GM12878 (cell line): ENCODE measurements around the gene DRAP1. TPM values are rescaled to one million over a fixed set of nuclear protein-coding genes. Genes with fewer than 3 reads are reported as not detected.

ENCODE experiments used
- ATAC-seq: fragments of 200-7000 bp; cut with Tn5 transposase; 3 replicates; pipeline ENCODE4 v1.9.1; 2020; ENCODE audit warnings: mild to moderate bottlenecking, moderate library complexity
- BruUV-seq: library from RNA; stranded (reverse); fragments of 400-500 nt; replicated peaks from 2 replicates; lab custom pipeline; 2021; lab: Mats Ljungman, UMichigan
- CTCF ChIA-PET: fragments of 300-600 bp; sonication (Branson Sonifier 250); formaldehyde crosslinking; extraction: SDS; loops from one replicate; lab custom pipeline; 2021; ENCODE audit warnings: inconsistent platforms; lab: Yijun Ruan, JAX
- POLR2A ChIA-PET: fragments of 350-600 bp; formaldehyde crosslinking; extraction: SDS; loops from one replicate; lab custom pipeline; 2021; ENCODE audit warnings: inconsistent platforms; lab: Charles Lee
- RAD21 ChIA-PET: fragments of 300-600 bp; sonication (Branson Sonifier 250); formaldehyde crosslinking; loops from one replicate; lab custom pipeline; 2023; ENCODE audit warnings: antibody characterized with exemption; ENCODE audit not compliant: unreplicated experiment; lab: Charles Lee
- SMC1A ChIA-PET: fragments of 300-600 bp; sonication (Branson Sonifier 250); formaldehyde crosslinking; loops from one replicate; lab custom pipeline; 2023; ENCODE audit not compliant: unreplicated experiment, uncharacterized antibody; lab: Charles Lee
- DNase-seq: peaks from one replicate; pipeline ENCODE4 v3.0.0-alpha.2; 2011; ENCODE audit warnings: low read depth, low spot score
- FAIRE-seq: peaks from 3 replicates; lab custom pipeline; 2011; peaks lifted over from hg19 to GRCh38; lab: Jason Lieb, UNC
- H2AFZ ChIP-seq: 2 replicates; pipeline ENCODE4 v1.6.0; 2011; ENCODE audit warnings: low read depth, low read length, control low read depth; ENCODE audit not compliant: control insufficient read depth
- H3K27ac ChIP-seq: 2 replicates; pipeline ENCODE4 v1.5.1; 2011; ENCODE audit warnings: control low read depth; ENCODE audit not compliant: control insufficient read depth, insufficient read depth
- H3K27me3 ChIP-seq, 2 experiments: replicated peaks in 1 of 2; 2 replicates each; pipeline versions ENCODE4 v1.6.0 to v1.6.1; 2011; ENCODE audit warnings: low read length in 1 of 2; ENCODE audit not compliant: control insufficient read depth in 2 of 2, insufficient read depth in 2 of 2
- H3K36me3 ChIP-seq, 2 experiments: 2 replicates each; pipeline ENCODE4 v1.5.1; 2011; ENCODE audit warnings: low read length in 1 of 2; ENCODE audit not compliant: control insufficient read depth in 2 of 2, insufficient read depth in 2 of 2
- H3K4me1 ChIP-seq: 2 replicates; pipeline ENCODE4 v1.6.1; 2011; ENCODE audit warnings: mild to moderate bottlenecking, low read length, moderate library complexity, mixed read lengths; ENCODE audit not compliant: control insufficient read depth, insufficient read depth
- H3K4me2 ChIP-seq: 2 replicates; pipeline ENCODE4 v1.6.0; 2011; ENCODE audit warnings: control low read depth; ENCODE audit not compliant: control insufficient read depth, insufficient read depth
- H3K4me3 ChIP-seq: fragments of 200-600 bp; sonication (generic); 2 replicates; pipeline ENCODE4 v1.5.1; 2016
- H3K79me2 ChIP-seq: 2 replicates; pipeline ENCODE4 v1.6.0; 2011; ENCODE audit warnings: low read length; ENCODE audit not compliant: control insufficient read depth, insufficient read depth
- H3K9ac ChIP-seq: 2 replicates; pipeline ENCODE4 v1.8.0; 2011; ENCODE audit warnings: low read length, control low read depth, mixed read lengths; ENCODE audit not compliant: control insufficient read depth, insufficient read depth
- H3K9me3 ChIP-seq: replicated peaks from 3 replicates; pipeline ENCODE4 v1.5.1; 2011; ENCODE audit warnings: mild to moderate bottlenecking, low read length; ENCODE audit not compliant: control insufficient read depth, insufficient read depth
- H4K20me1 ChIP-seq: 2 replicates; pipeline ENCODE4 v1.6.0; 2011; ENCODE audit not compliant: control insufficient read depth, insufficient read depth
- BMI1 ChIP-seq: fragments of 450-650 bp; IDR thresholded peaks from 2 replicates; pipeline ENCODE4 v1.6.1; 2016; ENCODE audit warnings: mild to moderate bottlenecking, moderate library complexity, borderline replicate concordance
- CBFB ChIP-seq: IDR thresholded peaks from 2 replicates; pipeline ENCODE4 v1.6.1; 2016; ENCODE audit warnings: antibody characterized with exemption, low read depth
- CREM ChIP-seq: IDR thresholded peaks from 2 replicates; pipeline ENCODE4 v1.6.1; 2014; ENCODE audit warnings: antibody characterized with exemption, low read depth
- EED ChIP-seq: sonication (generic); IDR thresholded peaks from 2 replicates; pipeline ENCODE4 v1.6.1; 2016; ENCODE audit warnings: antibody characterized with exemption, low read depth
- ESRRA ChIP-seq: IDR thresholded peaks from 2 replicates; pipeline ENCODE4 v1.6.1; 2012; ENCODE audit warnings: mild to moderate bottlenecking, low read length, improper control_type of control experiment
- GABPA ChIP-seq: IDR thresholded peaks from 2 replicates; pipeline ENCODE4 v1.6.1; 2014; ENCODE audit warnings: antibody characterized with exemption, low read depth, mild to moderate bottlenecking, inconsistent platforms
- HCFC1 ChIP-seq: fragments of 150-350 bp; IDR thresholded peaks from 2 replicates; pipeline ENCODE4 v1.6.1; 2014; ENCODE audit warnings: low read length
- IKZF1 ChIP-seq: fragments of 450-650 bp; conservative IDR thresholded peaks from 2 replicates; pipeline ENCODE4 v1.6.1; 2017; ENCODE audit warnings: antibody characterized with exemption, mild to moderate bottlenecking
- KLF5 ChIP-seq: fragments of 450-650 bp; IDR thresholded peaks from 2 replicates; pipeline ENCODE4 v1.6.1; 2014; ENCODE audit warnings: mild to moderate bottlenecking; ENCODE audit not compliant: partially characterized antibody
- MEF2B ChIP-seq: fragments of 450-650 bp; IDR thresholded peaks from 2 replicates; pipeline ENCODE4 v1.6.1; 2018; ENCODE audit warnings: mild to moderate bottlenecking, moderate library complexity; ENCODE audit not compliant: partially characterized antibody, poor library complexity, severe bottlenecking
- NFIC ChIP-seq: IDR thresholded peaks from 2 replicates; pipeline ENCODE4 v1.6.1; 2012; ENCODE audit warnings: low read depth, mild to moderate bottlenecking, inconsistent platforms, low read length, moderate library complexity
- NFXL1 ChIP-seq: fragments of 450-650 bp; IDR thresholded peaks from 2 replicates; pipeline ENCODE4 v1.6.1; 2017; ENCODE audit warnings: antibody characterized with exemption, mild to moderate bottlenecking, borderline replicate concordance
- SIN3A ChIP-seq: IDR thresholded peaks from 2 replicates; pipeline ENCODE4 v1.6.1; 2012; ENCODE audit warnings: low read depth, low read length, improper control_type of control experiment
- SREBF2 ChIP-seq: IDR thresholded peaks from 2 replicates; pipeline ENCODE4 v1.6.1; 2012; ENCODE audit warnings: mild to moderate bottlenecking, low read length
- TAF1 ChIP-seq: IDR thresholded peaks from 2 replicates; pipeline ENCODE4 v1.6.1; 2011; ENCODE audit warnings: mild to moderate bottlenecking, low read depth, low read length, borderline replicate concordance
- YBX1 ChIP-seq: fragments of 450-650 bp; IDR thresholded peaks from 2 replicates; pipeline ENCODE4 v1.6.1; 2016; ENCODE audit warnings: antibody characterized with exemption
- ZNF24 ChIP-seq: fragments of 450-650 bp; IDR thresholded peaks from 2 replicates; pipeline ENCODE4 v1.6.1; 2017; ENCODE audit warnings: antibody characterized with exemption, mild to moderate bottlenecking
- ZZZ3 ChIP-seq: IDR thresholded peaks from 2 replicates; pipeline ENCODE4 v1.6.1; 2011; ENCODE audit warnings: low read depth; ENCODE audit not compliant: control insufficient read depth, insufficient read length
- WGBS: methylation state at CpG from one replicate; pipeline ENCODE4 v1.1.6; 2016; ENCODE audit warnings: low lambda C conversion rate; ENCODE audit not compliant: insufficient replicate concordance, insufficient coverage; ENCODE audit errors: missing lambda C conversion rate; 5-methylcytosine and 5-hydroxymethylcytosine counted together
- in situ Hi-C: fragments of 300-500 bp; cut with MboI; formaldehyde crosslinking; loops from 9 replicates; pipeline ENCODE4 v1.14.3; 2018; ENCODE audit warnings: mixed read lengths
- intact Hi-C: fragments of 100-400 bp; cut with micrococcal nuclease; formaldehyde crosslinking; loops from one replicate; pipeline ENCODE4 v1.14.2; 2022; ENCODE audit not compliant: unreplicated experiment
- polyA plus RNA-seq, 11 experiments: library from polyadenylated mRNA; depleted of rRNA in 4 of 11; unstranded in 6 of 11; stranded (reverse) in 5 of 11; fragments of >200 nt; fragmentation: Nextera tagmentation in 4 of 11; fragmentation: Illumina TruSeq in 1 of 11; extraction: Ambion mirVana in 4 of 11; extraction: Trizol in 1 of 11; gene quantifications; 1 replicate in 1 of 11; 2 replicates in 10 of 11; pipeline versions ENCODE4 v1.2.1 to v1.2.3, GENCODE V29; 2011 to 2016; ENCODE audit warnings: inconsistent platforms in 2 of 11, missing spikeins in 2 of 11, low read depth in 1 of 11
- total RNA-seq, 4 experiments: library from RNA; depleted of rRNA in 3 of 4; stranded (reverse); fragments of >200 nt in 3 of 4; fragmentation: Illumina TruSeq in 1 of 4; extraction: Trizol in 1 of 4; gene quantifications; 2 replicates each; pipeline versions ENCODE4 v1.2.1 to v1.2.3, GENCODE V29; 2013 to 2021
- TF ChIP-seq, protein P1 (sequence below): IDR thresholded peaks from 2 replicates; pipeline ENCODE4 v1.6.1; 2011; ENCODE audit warnings: mild to moderate bottlenecking, low read depth, low read length, moderate library complexity; ENCODE audit not compliant: insufficient replicate concordance
- TF ChIP-seq, protein P2 (sequence below), 3 experiments: IDR thresholded peaks in 2 of 3; conservative IDR thresholded peaks in 1 of 3; 2 replicates each; pipeline ENCODE4 v1.5.1; 2011; ENCODE audit warnings: low read depth in 3 of 3, low read length in 3 of 3, mild to moderate bottlenecking in 3 of 3, control low read depth in 2 of 3, moderate library complexity in 2 of 3, inconsistent platforms in 1 of 3, mixed read lengths in 1 of 3; ENCODE audit not compliant: control insufficient read depth in 2 of 3, insufficient read depth in 1 of 3; ENCODE audit errors: extremely low read depth in 1 of 3
- TF ChIP-seq, protein P3 (sequence below): IDR thresholded peaks from 2 replicates; pipeline ENCODE4 v1.6.1; 2011; ENCODE audit warnings: low read depth, low read length, improper control_type of control experiment, borderline replicate concordance

Gene DRAP1
- total and polyA plus RNA-seq, 10 of the 15 experiments (the other 5 are each of a cell fraction or from before 2014, with no cell fraction given): 9.4 to 163 (median 114) TPM

DNA sequence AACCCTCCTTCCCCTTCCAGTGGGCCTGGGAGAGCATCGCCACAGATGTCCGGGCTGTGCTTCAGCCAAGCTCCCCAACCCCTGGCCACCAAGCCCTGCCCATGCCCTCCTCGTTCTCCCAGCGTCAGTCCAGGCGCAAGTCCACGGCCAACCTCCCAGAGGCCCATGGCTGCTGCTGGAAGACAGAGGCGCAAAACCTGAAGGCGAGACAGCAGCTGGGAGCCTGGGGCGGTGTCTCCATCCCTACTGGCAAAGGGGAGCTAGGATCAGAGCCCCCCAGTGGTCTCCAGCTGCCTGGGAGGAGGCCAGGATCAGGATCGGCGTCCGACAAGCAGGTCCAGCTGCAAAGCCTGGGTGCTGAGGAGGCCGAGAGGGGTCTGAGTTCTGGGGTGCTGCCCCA is 27.9 kb downstream of the DRAP1 start (continued):
- TF ChIP-seq ZZZ3 (no peak), NFIC (no peak), KLF5 (no peak), EED (no peak)
- TF ChIP-seq, protein P1, sequence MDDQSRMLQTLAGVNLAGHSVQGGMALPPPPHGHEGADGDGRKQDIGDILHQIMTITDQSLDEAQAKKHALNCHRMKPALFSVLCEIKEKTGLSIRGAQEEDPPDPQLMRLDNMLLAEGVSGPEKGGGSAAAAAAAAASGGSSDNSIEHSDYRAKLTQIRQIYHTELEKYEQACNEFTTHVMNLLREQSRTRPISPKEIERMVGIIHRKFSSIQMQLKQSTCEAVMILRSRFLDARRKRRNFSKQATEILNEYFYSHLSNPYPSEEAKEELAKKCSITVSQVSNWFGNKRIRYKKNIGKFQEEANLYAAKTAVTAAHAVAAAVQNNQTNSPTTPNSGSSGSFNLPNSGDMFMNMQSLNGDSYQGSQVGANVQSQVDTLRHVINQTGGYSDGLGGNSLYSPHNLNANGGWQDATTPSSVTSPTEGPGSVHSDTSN: no peak

DNA sequence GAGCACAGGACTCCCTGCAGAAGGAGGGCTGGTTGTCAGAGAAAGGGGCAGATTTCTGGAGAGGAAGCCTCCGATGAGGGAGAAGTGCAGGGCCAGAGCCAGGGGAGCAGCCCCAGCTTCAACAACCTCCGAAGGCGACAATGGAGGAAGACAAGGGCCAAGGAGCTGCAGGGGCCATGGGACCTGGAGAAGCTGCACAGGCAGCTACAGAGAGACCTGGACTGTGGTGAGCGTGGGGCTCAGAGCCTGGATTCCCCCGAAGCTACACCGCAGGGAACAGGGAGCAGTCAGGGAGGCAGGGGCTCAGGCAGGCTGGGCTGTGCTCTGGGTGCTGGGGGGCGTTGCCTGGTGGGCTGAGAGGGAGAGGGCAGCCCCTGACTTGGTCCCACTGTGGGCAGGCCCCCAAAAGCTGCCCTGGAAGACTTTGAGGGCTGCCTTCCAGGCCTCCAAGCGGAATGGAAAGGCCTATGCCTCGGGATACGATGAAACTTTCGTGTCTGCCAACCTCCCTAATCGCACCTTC is 28.4 kb downstream of the DRAP1 start:
- Histone ChIP-seq H3K4me3 (no peak overlapping the region), H2AFZ (no peak overlapping the region), H3K4me1 (no peaks in the 10 kb centered on the region), H3K27me3 (no peaks in the 10 kb centered on the region), H3K9ac (no peak overlapping the region), H3K9me3 (no peaks in the 10 kb centered on the region), H3K27ac (no peak overlapping the region), H3K79me2 (no peaks in the 10 kb centered on the region), H4K20me1 (no peaks in the 10 kb centered on the region), H3K4me2 (no peak overlapping the region), H3K36me3 (no peaks in the 10 kb centered on the region)
- BruUV-seq: no TSS peak
- ChIA-PET SMC1A (no interaction called here), RAD21 (no interaction called here), CTCF (interaction anchor here (1.0 kb wide), 1 partner anchor 75 kb away, joined by 3 read pairs; no protein-coding TSS in a partner anchor), POLR2A (no interaction called here)
- in situ Hi-C loops: no loop called here
- intact Hi-C loops: no loop called here
- 56% methylated on average over 12 of the region's 12 CpGs for WGBS
- ATAC-seq (no peak), FAIRE-seq (no peak), DNase-seq (no peak)
- no peak for TF ChIP-seq IKZF1
- no peak for TF ChIP-seq YBX1
- no peak for TF ChIP-seq ZNF24
- TF ChIP-seq, protein P2, sequence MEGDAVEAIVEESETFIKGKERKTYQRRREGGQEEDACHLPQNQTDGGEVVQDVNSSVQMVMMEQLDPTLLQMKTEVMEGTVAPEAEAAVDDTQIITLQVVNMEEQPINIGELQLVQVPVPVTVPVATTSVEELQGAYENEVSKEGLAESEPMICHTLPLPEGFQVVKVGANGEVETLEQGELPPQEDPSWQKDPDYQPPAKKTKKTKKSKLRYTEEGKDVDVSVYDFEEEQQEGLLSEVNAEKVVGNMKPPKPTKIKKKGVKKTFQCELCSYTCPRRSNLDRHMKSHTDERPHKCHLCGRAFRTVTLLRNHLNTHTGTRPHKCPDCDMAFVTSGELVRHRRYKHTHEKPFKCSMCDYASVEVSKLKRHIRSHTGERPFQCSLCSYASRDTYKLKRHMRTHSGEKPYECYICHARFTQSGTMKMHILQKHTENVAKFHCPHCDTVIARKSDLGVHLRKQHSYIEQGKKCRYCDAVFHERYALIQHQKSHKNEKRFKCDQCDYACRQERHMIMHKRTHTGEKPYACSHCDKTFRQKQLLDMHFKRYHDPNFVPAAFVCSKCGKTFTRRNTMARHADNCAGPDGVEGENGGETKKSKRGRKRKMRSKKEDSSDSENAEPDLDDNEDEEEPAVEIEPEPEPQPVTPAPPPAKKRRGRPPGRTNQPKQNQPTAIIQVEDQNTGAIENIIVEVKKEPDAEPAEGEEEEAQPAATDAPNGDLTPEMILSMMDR (IDR thresholded peaks at IDR 0.05 in 2 of 3, conservative IDR thresholded peaks at IDR 0.05 in 1 of 3; ENCODE audit: control insufficient read depth in 2 of 3, extremely low read depth in 1 of 3, insufficient read depth in 1 of 3, low read depth in 3 of 3, low read length in 3 of 3): no peak
- no peak for TF ChIP-seq MEF2B
- no peak for TF ChIP-seq CBFB
- TF ChIP-seq TAF1: no peak
- TF ChIP-seq BMI1: no peak
- TF ChIP-seq HCFC1: no peak
- no peak for TF ChIP-seq SIN3A
- TF ChIP-seq SREBF2: no peak
- no peak for TF ChIP-seq ESRRA
- no peak for TF ChIP-seq CREM
- TF ChIP-seq, protein P3, sequence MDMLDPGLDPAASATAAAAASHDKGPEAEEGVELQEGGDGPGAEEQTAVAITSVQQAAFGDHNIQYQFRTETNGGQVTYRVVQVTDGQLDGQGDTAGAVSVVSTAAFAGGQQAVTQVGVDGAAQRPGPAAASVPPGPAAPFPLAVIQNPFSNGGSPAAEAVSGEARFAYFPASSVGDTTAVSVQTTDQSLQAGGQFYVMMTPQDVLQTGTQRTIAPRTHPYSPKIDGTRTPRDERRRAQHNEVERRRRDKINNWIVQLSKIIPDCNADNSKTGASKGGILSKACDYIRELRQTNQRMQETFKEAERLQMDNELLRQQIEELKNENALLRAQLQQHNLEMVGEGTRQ: no peak
- TF ChIP-seq NFXL1: no peak
- TF ChIP-seq GABPA: no peak
